Chondrocyte (in vitro differentiated cells): ENCODE data around the gene TMEM263. TPM values are rescaled to one million over a fixed set of nuclear protein-coding genes. Genes with fewer than 3 reads are reported as not detected.

ENCODE experiments used
- DNase-seq: peaks from one replicate; pipeline ENCODE4 v3.0.0; 2021; ENCODE audit warnings: mixed read lengths, low spot score
- H3K27ac Mint-ChIP-seq: one replicate; pipeline ENCODE4 v1.8.0; 2021; ENCODE audit warnings: mild to moderate bottlenecking, moderate library complexity, mixed read lengths; ENCODE audit not compliant: unreplicated experiment
- H3K27me3 Mint-ChIP-seq: 2 replicates; pipeline ENCODE4 v1.8.0; 2021; ENCODE audit warnings: low read depth, mixed read lengths
- H3K36me3 Mint-ChIP-seq: 2 replicates; pipeline ENCODE4 v1.8.0; 2021; ENCODE audit warnings: low read depth, mixed read lengths
- H3K4me1 Mint-ChIP-seq: 2 replicates; pipeline ENCODE4 v1.8.0; 2021; ENCODE audit warnings: low read depth, mild to moderate bottlenecking, mixed read lengths
- H3K4me3 Mint-ChIP-seq: one replicate; pipeline ENCODE4 v1.8.0; 2021; ENCODE audit warnings: mild to moderate bottlenecking, moderate library complexity, mixed read lengths; ENCODE audit not compliant: unreplicated experiment
- H3K9me3 Mint-ChIP-seq: 2 replicates; pipeline ENCODE4 v1.8.0; 2021; ENCODE audit warnings: low read depth, mixed read lengths
- total RNA-seq: library from RNA; stranded (reverse); gene quantifications from 3 replicates; pipeline ENCODE4 v1.2.1, GENCODE V29; 2021
- TF ChIP-seq, protein P1 (sequence below): fragments of 200-600 bp; sonication (generic); IDR thresholded peaks from 2 replicates; pipeline ENCODE4 v1.5.0; 2021; ENCODE audit warnings: antibody characterized with exemption, mild to moderate bottlenecking, moderate library complexity

TMEM263 gene
- total RNA-seq, 1 donor from 2014 or later: 135 TPM

DNA sequence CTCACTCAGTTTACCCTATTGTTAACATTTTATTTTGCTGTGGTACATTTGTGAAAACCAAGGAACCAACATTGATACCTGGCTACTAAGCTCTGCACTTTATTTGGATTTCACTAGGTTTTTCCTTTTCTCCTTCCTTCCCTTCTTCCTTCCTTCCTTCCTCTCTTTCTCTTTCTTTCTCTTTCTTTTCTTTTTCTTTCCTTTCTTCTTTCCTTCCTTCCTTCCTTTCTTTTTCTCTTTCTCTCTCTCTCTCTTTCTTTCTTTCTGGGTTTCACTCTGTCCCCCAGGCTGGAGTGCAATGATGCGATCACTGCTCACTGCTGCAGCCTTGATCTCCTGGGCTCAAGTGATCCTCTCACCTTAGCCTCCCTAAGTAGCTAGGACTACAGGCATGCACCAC, 29.1 kb upstream of the TMEM263 start:
- H3K36me3 Mint-ChIP-seq: no peaks in the 10 kb centered on the region
- peaks cover 7% of the 10 kb centered on the region for H3K9me3 Mint-ChIP-seq
- no peaks in the 10 kb centered on the region for H3K4me1 Mint-ChIP-seq
- TF ChIP-seq, protein P1, sequence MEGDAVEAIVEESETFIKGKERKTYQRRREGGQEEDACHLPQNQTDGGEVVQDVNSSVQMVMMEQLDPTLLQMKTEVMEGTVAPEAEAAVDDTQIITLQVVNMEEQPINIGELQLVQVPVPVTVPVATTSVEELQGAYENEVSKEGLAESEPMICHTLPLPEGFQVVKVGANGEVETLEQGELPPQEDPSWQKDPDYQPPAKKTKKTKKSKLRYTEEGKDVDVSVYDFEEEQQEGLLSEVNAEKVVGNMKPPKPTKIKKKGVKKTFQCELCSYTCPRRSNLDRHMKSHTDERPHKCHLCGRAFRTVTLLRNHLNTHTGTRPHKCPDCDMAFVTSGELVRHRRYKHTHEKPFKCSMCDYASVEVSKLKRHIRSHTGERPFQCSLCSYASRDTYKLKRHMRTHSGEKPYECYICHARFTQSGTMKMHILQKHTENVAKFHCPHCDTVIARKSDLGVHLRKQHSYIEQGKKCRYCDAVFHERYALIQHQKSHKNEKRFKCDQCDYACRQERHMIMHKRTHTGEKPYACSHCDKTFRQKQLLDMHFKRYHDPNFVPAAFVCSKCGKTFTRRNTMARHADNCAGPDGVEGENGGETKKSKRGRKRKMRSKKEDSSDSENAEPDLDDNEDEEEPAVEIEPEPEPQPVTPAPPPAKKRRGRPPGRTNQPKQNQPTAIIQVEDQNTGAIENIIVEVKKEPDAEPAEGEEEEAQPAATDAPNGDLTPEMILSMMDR: no peak
- H3K27me3 Mint-ChIP-seq: peaks cover 21% of the 10 kb centered on the region
- no peak overlapping the region for H3K27ac Mint-ChIP-seq
- DNase-seq: no peak
- no peak overlapping the region for H3K4me3 Mint-ChIP-seq

DNA sequence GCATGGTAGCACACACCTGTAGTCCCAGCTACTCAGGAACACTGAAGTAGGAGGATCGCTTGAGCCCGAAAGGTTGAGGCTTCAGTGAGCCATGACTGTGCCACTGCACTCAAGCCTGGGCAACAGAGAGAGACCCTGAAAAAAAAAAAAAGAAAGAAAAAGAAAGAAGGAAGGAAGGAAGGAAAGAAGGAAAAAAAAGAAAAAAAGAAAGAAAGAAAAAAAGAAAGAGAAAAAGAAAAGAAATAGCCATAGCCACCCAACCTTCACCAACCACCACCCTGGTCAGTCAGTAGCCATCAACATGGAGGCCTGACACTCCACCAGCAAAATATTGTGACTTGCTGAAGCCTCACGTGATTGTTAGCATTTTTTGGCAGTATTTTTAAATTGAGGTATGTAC, 21.4 kb upstream of the TMEM263 start:
- no peak overlapping the region for H3K4me3 Mint-ChIP-seq
- peaks cover 4% of the 10 kb centered on the region for H3K36me3 Mint-ChIP-seq
- no peaks in the 10 kb centered on the region for H3K4me1 Mint-ChIP-seq
- H3K27me3 Mint-ChIP-seq: peaks cover 11% of the 10 kb centered on the region
- peaks cover 11% of the 10 kb centered on the region for H3K9me3 Mint-ChIP-seq
- TF ChIP-seq, protein P1: no peak
- H3K27ac Mint-ChIP-seq: no peak overlapping the region
- DNase-seq: no peak

DNA sequence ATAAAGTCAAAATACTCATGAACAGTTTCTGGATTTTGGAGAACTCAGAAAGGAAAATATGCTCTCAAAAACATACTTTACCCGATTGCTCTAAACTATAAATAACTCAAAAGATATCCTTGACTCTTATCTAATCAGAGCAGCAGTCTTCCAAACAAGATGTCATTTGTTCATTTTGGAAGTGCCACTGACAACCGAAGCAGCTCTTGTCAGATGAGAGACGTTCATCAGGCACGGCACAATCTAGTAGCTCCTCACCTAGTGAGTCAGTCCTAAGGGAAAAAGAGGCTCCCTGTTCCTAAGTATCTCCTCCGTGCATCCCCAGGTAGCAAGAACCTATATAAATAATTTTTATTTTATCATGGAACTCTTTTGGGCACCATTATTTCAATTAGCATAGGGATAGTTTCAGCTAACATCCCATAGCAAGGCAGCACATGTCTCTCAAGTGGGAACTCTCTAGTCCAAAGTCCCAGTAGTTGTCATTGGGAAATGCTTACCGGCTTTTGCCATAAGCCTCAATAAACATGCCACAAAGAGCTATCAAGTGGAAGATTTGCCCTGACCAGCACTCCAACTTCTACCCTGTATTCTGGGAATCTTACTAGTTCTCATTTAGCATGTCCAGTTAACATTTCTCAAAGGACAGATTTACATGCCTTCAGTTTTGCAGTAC, 14.1 kb upstream of the TMEM263 start:
- Mint-ChIP-seq H3K27me3 (no peaks in the 10 kb centered on the region), H3K27ac (no peak overlapping the region), H3K36me3 (no peaks in the 10 kb centered on the region), H3K4me3 (no peak overlapping the region), H3K9me3 (peaks cover 3% of the 10 kb centered on the region), H3K4me1 (no peaks in the 10 kb centered on the region)
- DNase-seq: no peak
- TF ChIP-seq, protein P1: no peak

DNA sequence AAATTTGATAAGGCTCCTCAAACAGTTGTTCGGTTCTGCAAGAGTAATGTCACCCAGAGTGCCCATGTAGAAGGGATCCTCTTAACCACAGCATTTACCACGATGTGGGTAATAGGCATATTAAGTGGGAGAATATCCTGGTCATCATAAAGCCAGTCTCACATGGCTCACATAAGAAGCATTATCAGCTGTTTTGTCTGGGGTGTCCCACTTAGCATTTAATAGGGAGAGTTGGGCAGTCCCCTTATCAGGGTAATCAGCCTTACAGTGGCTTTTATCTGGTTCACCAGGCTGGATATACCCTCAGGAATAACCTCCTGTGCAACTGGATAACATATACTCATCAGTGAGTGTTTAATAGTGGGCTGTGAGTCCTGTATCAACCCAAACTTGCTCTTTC, 12.9 kb upstream of the TMEM263 start:
- DNase-seq: no peak
- Mint-ChIP-seq H3K4me1 (no peaks in the 10 kb centered on the region), H3K27me3 (no peaks in the 10 kb centered on the region), H3K27ac (no peak overlapping the region), H3K36me3 (no peaks in the 10 kb centered on the region), H3K4me3 (no peak overlapping the region), H3K9me3 (peaks cover 3% of the 10 kb centered on the region)
- TF ChIP-seq, protein P1: no peak

- H3K9me3 Mint-ChIP-seq: peaks cover 7% of the 10 kb centered on the region
- no peaks in the 10 kb centered on the region for H3K27me3 Mint-ChIP-seq
Observed at GRCh38 chr12:106945261-106945851, 10.4 kb upstream of the TMEM263 start.

More at GRCh38 chr12:106945261-106945851, 10.4 kb upstream of the TMEM263 start:
- H3K4me1 Mint-ChIP-seq: no peaks in the 10 kb centered on the region
- H3K36me3 Mint-ChIP-seq: no peaks in the 10 kb centered on the region
- DNase-seq: no peak
- TF ChIP-seq, protein P1: no peak
- no peak overlapping the region for H3K4me3 Mint-ChIP-seq
- no peak overlapping the region for H3K27ac Mint-ChIP-seq
